OCI-LY7 (cell line): ENCODE results near the gene ZNF714. TPM values are rescaled to one million over a fixed set of nuclear protein-coding genes. Genes with fewer than 3 reads are reported as not detected.
A peak's percentile ranks its signal among the peaks of the same experiment; 100 is the strongest.

ENCODE experiments used
- BruUV-seq: library from RNA; stranded (reverse); fragments of 400-500 nt; replicated peaks from 2 replicates; lab custom pipeline; 2021; lab: Mats Ljungman, UMichigan
- CTCF ChIA-PET: fragments of 300-600 bp; sonication (Branson Sonifier 250); formaldehyde crosslinking; loops from one replicate; lab custom pipeline; 2022; ENCODE audit warnings: antibody characterized with exemption; ENCODE audit not compliant: unreplicated experiment; lab: Charles Lee
- POLR2A ChIA-PET: fragments of 300-600 bp; sonication (Branson Sonifier 250); formaldehyde crosslinking; loops from one replicate; lab custom pipeline; 2022; ENCODE audit warnings: antibody characterized with exemption; lab: Charles Lee
- DNase-seq: peaks from one replicate; pipeline ENCODE4 v3.0.0-alpha.2; 2015; ENCODE audit warnings: low spot score
- H2AFZ ChIP-seq: fragments of 200-600 bp; sonication (generic), shearing (Covaris generic); 2 replicates; pipeline ENCODE4 v1.6.1; 2014; ENCODE audit warnings: mild to moderate bottlenecking, antibody characterized with exemption, low read length, moderate library complexity
- H3K27ac ChIP-seq: fragments of 200-600 bp; sonication (generic); 2 replicates; pipeline ENCODE4 v1.5.1; 2014; ENCODE audit warnings: mixed run types, low read depth, mild to moderate bottlenecking, moderate library complexity, low read length, inconsistent platforms; ENCODE audit not compliant: poor library complexity, severe bottlenecking
- H3K36me3 ChIP-seq: fragments of 200-600 bp; sonication (generic); 2 replicates; pipeline ENCODE4 v1.6.1; 2014; ENCODE audit warnings: mild to moderate bottlenecking, antibody characterized with exemption, low read length, moderate library complexity, mixed read lengths; ENCODE audit not compliant: insufficient read depth
- H3K4me1 ChIP-seq: fragments of 200-600 bp; sonication (generic); 2 replicates; pipeline ENCODE4 v1.5.1; 2014; ENCODE audit warnings: mild to moderate bottlenecking, low read length; ENCODE audit not compliant: insufficient read depth, poor library complexity, severe bottlenecking
- H3K4me2 ChIP-seq: fragments of 200-600 bp; sonication (generic); 2 replicates; pipeline ENCODE4 v1.6.1; 2014; ENCODE audit warnings: mild to moderate bottlenecking, low read length
- H3K4me3 ChIP-seq: fragments of 200-600 bp; sonication (generic); 2 replicates; pipeline ENCODE4 v1.5.1; 2014; ENCODE audit warnings: mild to moderate bottlenecking, low read depth, low read length; ENCODE audit not compliant: poor library complexity, severe bottlenecking
- H3K79me2 ChIP-seq: fragments of 200-600 bp; sonication (generic); 2 replicates; pipeline ENCODE4 v1.6.1; 2016; ENCODE audit warnings: low read depth, mild to moderate bottlenecking, low read length, moderate library complexity, mixed read lengths; ENCODE audit not compliant: insufficient read depth
- H3K9me2 ChIP-seq: fragments of 200-600 bp; sonication (generic); 2 replicates; pipeline ENCODE4 v1.6.1; 2016; ENCODE audit warnings: mild to moderate bottlenecking, low read length, mixed read lengths; ENCODE audit not compliant: insufficient read depth
- H3K9me3 ChIP-seq: fragments of 200-600 bp; sonication (generic); 2 replicates; pipeline ENCODE4 v1.6.1; 2014; ENCODE audit warnings: mild to moderate bottlenecking, mixed run types, low read length, mixed read lengths
- H4K20me1 ChIP-seq: fragments of 200-600 bp; sonication (generic); 2 replicates; pipeline ENCODE4 v1.6.1; 2014; ENCODE audit warnings: mild to moderate bottlenecking, antibody characterized with exemption, low read length, moderate library complexity, mixed read lengths; ENCODE audit not compliant: insufficient read depth
- CTCF ChIP-seq: fragments of 200-600 bp; sonication (generic); conservative IDR thresholded peaks from 2 replicates; pipeline ENCODE4 v1.5.1; 2014; ENCODE audit warnings: mild to moderate bottlenecking, antibody characterized with exemption, low read length, moderate library complexity, mixed read lengths
- EZH2phosphoT487 ChIP-seq: fragments of 200-600 bp; sonication (generic); IDR thresholded peaks from 2 replicates; pipeline ENCODE4 v1.6.1; 2018; ENCODE audit warnings: low read depth, borderline replicate concordance, mild to moderate bottlenecking, mixed run types, antibody characterized with exemption, low read length, moderate library complexity, mixed read lengths
- intact Hi-C: fragments of 100-400 bp; cut with micrococcal nuclease; formaldehyde crosslinking; loops from one replicate; pipeline ENCODE4 v1.10.0; 2022; ENCODE audit not compliant: unreplicated experiment
- total RNA-seq, 2 experiments: library from RNA; depleted of rRNA in 1 of 2; stranded (reverse); fragments of >200 nt in 1 of 2; shearing (Covaris generic) in 1 of 2; gene quantifications; 2 replicates each; pipeline ENCODE4 v1.2.3, GENCODE V29; 2014 to 2022

The ZNF714 gene
- total RNA-seq, 2 experiments from 2014 or later = 39.6 to 51.7 TPM

GRCh38 chr19:21065336-21065735 lies 16.7 kb upstream of the ZNF714 start:
- ChIA-PET POLR2A (no interaction called here), CTCF (no interaction called here)

DNA sequence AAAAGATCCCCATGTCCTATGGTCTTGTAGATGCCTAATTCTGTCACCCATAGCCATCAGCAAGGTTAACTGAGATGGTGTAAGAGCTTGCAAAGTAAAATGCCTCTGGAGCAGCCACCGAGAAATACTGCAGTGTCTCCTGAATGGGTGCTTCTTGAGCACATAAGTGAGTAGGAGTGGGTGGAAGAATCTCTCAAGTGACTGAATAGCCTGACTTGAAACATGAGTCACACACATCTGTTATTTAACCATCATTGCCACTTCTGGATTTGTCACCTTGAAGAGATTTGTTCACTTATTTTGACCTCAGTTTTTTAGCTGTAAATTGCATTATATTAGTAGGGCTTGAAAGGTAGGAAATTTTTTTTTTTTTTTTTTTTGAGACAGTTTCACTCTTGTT lies 2.3 kb downstream of the ZNF714 start:
- DNase-seq = no peak
- peaks cover 13% of the 10 kb centered on the region for H3K4me1 ChIP-seq

More at GRCh38 chr19:21065336-21065735, 16.7 kb upstream of the ZNF714 start:
- intact Hi-C loops = no loop called here
- no peak overlapping the region for H3K27ac ChIP-seq
- no peaks in the 10 kb centered on the region for H3K4me1 ChIP-seq
- no peaks in the 10 kb centered on the region for H4K20me1 ChIP-seq
- DNase-seq = no peak
- no peaks in the 10 kb centered on the region for H3K9me2 ChIP-seq
- BruUV-seq = no TSS peak
- H3K4me3 ChIP-seq = no peak overlapping the region
- peaks cover 16% of the 10 kb centered on the region; the same call in 1 of the 2 replicates for H3K9me3 ChIP-seq
- H3K36me3 ChIP-seq = peaks cover 55% of the 10 kb centered on the region
- H3K4me2 ChIP-seq = no peak overlapping the region
- no peaks in the 10 kb centered on the region for H3K79me2 ChIP-seq
- no peak for TF ChIP-seq EZH2phosphoT487
- no peak for TF ChIP-seq CTCF
- no peak overlapping the region for H2AFZ ChIP-seq

More for the DNA sequence above, 2.3 kb downstream of the ZNF714 start:
- Histone ChIP-seq H2AFZ (no peak overlapping the region), H3K4me3 (no peak overlapping the region), H3K79me2 (peaks cover 58% of the 10 kb centered on the region), H3K27ac (no peak overlapping the region), H3K9me3 (no peaks in the 10 kb centered on the region), H3K4me2 (peak overlapping the region; percentile 80; the same call in 1 of the 2 replicates), H3K36me3 (peaks cover 64% of the 10 kb centered on the region), H4K20me1 (no peaks in the 10 kb centered on the region), H3K9me2 (no peaks in the 10 kb centered on the region)
- BruUV-seq = no TSS peak
- CTCF ChIA-PET = no interaction called here
- POLR2A ChIA-PET = no interaction called here
- intact Hi-C loops = loop anchor here (5.0 kb wide), 1 partner anchor 62 kb away; the partner anchor contains the start of gene ZNF430
- no peak for TF ChIP-seq EZH2phosphoT487
- TF ChIP-seq CTCF = no peak
